ENCODE results near the gene HLA-DRB5.
"Not testable (repeated sequence)": the region's sequence is repeated elsewhere in the genome, so short reads cannot be mapped to it uniquely, and the experiment has no call there.

The HLA-DRB5 gene

DNA sequence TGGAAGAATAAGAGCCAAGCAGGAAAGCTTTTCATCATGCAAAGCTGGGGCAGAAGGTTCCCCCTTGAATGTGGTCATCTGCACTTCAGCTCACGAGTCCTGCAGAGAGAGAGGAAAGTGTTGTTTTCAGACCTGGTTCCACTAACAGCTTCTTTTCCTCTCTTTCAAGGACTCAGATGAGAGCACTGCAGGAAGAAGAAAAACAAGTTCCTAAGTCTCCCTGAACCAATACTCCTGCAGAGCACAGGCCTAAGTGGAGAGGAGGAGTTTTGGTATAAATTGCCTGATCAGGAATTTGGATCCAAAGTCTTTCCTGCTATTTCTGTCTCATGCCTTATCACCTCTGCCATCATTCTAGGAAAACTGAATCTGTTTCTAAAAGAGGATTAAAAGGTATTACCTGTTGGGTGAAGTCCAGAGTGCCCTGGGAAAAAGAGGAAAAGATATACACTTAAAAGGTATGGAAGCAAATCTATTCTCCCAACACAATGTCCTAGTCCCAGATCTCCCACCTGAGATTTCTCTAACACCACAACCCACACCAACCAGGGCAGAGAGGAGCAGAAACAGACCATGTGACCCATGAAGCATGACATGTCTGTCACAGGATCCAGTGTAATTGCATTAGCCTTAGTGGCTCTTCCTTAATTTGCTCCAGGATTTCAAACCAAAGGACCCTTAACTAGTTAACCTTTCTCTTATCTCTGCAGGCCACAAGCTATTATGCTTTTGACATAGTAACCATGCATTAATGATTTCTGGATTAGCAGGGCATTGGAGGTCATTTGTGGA is 12.2 kb downstream of the HLA-DRB5 start:
- no peak for DNase-seq (ENCODE audit: low read depth, low spot score)

GRCh38 chr6:32501016-32501415 is 29.1 kb downstream of the HLA-DRB5 start:
- DNase-seq (ENCODE audit: low read depth, low spot score): no peak

DNA sequence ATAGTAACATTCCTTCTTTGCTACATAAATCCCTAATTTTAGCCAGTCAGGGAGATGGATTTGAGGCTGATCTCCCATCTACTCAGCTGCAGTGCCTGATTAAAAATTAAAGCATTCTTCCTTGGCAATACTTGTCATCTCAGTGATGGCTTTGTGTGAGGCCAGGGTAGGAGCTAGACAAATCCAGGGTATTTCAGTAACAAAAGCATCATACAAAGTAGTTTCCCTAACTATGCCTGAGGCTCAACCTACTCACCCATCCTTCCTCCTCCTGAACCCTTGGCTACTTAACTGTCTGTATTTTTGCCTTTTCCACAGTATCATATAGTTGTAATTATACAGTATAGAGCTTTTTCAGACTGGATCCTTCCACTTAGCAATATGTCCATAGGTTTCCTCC is 37.7 kb downstream of the HLA-DRB5 start:
- DNase-seq (ENCODE audit: low read depth, low spot score): no peak

DNA sequence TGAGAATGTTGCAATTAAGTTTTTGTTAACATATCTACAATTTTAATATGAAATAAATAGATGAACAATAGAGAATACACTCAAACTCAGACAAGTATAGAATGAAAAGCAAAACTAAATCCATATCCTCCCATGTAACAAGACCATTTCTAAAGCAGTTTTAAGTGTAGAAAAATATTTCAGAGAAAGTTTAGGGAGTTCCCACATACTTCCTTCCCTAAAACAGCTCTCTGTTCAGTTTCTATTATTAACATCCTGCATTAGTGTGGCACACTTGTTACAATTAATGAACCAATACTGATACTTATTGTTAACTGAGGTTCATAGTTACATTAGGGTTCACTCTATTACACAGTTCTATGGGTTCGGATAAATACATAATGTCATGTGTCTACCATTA is 38.4 kb downstream of the HLA-DRB5 start:
- no peak for DNase-seq (ENCODE audit: low read depth, low spot score)

DNA sequence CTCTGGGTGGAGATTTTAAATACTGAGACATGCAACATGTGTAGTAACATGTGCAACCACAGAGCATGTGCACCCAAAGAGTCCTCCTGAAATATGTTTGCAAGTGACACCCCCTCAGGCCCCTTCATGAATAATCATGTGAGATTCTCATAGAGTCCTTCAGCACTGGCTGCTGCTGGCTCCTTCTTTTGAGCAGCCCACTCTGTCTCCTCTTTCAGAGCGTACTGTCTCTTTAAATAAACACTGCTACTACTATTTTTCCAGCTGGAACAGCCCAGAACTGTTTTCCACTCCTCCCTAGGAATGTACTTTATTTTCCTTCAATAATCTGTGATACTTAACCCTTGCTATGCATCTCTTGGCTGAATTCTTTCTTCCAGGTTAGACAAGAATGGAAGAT is 42.0 kb downstream of the HLA-DRB5 start:
- no peak for DNase-seq (ENCODE audit: low read depth, low spot score)

GRCh38 chr6:32484614-32484998 is 45.5 kb downstream of the HLA-DRB5 start:
- DNase-seq (ENCODE audit: low read depth, low spot score): no peak

GRCh38 chr6:32483968-32484613 is 46.0 kb downstream of the HLA-DRB5 start:
- DNase-seq (ENCODE audit: low read depth, low spot score): no peak

DNA sequence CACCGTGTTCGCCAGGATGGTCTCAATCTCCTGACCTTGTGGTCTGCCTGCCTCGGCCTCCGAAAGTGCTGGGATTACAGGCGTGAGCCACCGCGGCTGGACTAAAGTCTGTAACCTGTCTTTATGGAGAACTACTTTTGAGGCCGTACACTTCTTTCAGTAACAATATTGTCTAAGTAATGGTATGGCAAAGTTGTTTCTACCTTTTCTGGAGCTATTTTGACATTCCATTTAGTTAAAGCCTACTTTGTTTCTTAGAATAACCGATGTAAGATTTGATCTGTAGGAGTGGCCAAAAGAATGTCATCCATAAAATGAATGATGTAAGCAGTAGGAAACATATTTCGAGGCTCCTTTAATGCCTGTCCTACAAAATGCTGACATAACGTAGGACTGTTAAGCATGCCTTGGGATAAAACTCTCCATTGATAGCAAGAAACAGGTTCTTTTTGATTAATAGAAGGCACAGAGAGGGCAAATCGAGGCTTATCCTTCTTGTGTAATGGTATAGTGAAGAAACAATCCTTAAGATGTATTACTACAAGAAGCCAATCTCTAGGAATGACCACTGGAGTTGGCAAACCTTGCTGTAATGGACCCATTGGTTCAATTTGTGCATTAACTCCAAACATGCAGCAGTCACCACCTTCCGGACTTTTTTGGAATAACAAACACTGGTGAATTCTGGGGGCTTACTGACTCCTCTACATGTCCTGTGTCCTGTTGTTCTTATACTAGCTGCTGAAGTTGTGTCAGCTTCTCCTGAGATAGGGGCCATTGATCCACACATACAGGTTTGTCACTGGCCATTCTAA is 54.5 kb downstream of the HLA-DRB5 start:
- DNase-seq (ENCODE audit: low read depth, low spot score): no peak

- not testable (repeated sequence) for DNase-seq (ENCODE audit: low read depth, low spot score)
Observed at GRCh38 chr6:32473376-32474348, 56.4 kb downstream of the HLA-DRB5 start.

DNA sequence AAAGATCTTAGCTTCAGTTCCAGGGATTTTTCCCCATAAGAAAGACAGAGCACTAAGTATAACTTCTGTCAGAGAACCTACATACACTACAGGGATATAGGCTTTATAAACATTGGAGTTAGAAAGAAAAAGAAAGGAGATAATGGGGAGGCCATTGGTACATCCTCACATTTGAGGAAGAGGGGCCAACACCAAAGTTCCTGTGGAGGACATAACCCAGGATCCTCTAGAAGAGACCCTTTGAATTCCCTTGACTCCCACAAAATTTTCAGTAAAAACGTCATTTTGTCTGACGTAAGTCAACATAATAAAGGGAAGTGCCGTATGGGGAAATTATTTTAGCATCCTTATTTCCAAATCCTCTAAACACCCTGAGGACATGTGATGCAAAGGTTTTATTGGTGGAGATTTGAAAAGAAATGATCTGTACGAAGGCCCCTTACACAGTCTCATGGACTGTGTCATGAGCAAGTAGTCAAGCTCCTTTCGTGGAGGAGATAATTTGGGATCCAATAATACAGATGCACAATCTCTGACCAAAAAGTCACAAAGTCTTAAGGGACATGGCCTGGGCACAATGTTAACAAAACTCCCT is 57.2 kb downstream of the HLA-DRB5 start:
- DNase-seq (ENCODE audit: low read depth, low spot score): no peak

DNA sequence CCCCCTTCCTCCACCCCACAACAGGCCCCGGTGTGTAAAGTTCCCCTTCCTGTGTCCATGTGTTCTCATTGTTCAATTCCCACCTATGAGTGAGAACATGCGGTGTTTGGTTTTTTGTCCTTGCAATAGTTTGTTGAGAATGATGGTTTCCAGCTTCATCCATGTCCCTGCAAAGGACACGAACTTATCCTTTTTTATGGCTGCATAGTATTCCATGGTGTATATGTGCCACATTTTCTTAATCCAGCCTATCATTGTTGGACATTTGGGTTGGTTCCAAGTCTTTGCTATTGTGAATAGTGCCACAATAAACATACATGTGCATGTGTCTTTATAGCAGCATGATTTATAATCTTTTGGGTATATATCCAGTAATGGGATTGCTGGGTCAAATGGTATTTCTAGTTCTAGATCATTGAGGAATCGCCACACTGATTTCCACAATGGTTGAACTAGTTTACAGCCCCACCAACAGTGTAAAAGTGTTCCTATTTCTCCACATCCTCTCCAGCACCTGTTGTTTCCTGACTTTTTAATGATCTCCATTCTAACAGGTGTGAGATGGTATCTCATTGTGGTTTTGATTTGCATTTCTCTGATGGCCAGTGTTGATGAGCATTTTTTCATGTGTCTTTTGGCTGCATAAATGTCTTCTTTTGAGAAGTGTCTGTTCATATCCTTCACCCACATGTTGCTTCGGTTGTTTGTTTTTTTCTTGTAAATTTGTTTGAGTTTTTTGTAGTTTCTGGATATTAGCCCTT is 62.2 kb downstream of the HLA-DRB5 start:
- DNase-seq (ENCODE audit: low read depth, low spot score): not testable (repeated sequence)

All from brain pericyte (primary cell).